NCI-H510A treated with DMSO at 0.1 percent for 48 hours (cell line): ENCODE measurements around the gene ILKAP.

ENCODE experiments used
- DNase-seq: peaks from one replicate; lab custom pipeline; 2025; lab: John Stamatoyannopoulos, UW

Gene ILKAP

DNA sequence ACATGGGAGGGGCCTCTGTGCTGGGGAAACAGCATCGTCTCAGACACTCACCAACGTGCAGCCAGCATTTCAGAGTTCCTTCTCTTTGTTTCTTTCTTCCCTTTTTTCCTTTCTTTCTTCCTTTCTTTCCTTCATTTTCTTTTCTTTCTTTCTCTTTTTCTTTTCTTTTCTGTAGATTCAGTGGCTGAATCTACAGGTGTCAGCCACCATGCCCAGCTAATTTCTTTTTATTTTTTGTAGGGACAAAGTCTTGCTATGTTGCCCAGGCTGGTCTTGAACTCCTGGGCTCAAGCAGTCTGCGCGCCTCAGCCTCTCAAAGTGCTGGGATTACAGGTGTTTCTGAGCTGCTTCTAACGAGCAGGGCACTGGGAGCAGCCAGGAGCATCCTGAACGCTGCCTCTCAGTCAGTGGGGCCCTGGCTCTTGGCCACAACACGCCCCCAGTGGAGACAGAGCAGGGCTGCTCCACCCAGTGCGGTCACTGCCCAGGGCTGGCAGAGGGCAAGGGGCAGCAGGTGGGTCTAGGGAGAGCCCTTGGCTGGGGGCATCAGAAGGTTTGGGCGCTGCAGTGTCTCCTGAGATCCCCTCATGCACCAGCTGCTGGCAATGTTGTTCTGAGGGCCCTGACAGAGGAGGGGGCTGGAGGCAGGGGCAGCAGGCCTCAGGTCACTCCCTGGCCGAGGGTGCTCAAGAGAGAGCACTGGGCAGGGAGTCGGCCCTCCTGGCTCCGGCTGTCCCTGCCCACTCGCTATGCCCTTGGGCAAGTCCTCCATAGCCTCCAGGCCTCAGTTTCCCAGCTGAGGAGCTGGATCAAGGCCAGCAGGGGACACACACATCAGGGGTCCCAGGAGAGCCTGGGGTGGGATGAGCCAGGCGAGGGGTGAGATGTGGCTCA, 69.7 kb downstream of the ILKAP start:
- DNase-seq, result no peak

DNA sequence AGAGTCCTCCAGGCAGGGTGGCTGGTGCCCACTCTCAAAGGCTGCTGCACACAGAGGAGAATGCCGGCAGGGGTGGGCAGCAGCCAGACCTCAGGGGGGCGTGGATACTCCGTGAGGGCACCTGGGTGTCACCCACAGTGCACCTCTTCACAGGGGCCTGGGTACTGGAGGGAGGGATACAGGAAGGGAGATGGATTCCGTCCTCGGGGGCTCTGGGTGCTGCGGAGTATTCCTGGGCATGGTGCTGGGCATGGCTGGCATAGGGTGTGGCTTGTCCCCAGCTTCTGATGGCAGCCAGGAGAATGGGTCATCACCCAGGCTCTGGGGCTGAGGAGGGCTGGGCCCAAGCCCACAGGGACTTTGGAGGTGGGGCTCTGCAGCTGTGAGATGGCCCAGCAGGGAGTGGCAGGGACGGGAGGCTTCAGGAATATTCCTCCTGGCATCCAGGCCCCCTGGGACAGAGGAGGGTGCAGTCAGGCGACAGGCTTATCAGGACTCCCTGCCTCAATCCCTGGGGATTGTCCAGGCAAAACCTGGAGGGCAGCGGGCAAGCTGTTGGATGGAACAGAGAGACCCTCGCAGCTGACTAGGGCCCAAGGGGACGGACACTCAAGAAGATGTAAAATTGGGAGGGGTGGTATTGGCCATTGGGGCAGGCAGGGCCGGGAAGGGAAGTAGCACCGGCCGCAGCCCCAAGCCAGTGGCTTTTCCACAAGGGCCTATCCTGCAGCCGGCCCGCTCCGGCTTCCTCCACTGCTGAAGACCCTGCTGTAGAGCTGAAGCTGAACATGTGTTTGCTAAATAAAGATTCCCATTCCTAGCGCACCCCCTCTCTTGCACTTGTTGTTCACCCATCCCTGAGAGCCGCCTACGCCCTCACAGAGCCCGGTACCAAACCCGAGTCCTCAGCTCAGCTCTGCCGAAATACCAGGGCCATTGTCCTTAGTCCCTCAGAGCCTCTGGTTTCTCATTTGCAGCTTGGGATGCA, 70.7 kb downstream of the ILKAP start:
- DNase-seq, result no peak

DNA sequence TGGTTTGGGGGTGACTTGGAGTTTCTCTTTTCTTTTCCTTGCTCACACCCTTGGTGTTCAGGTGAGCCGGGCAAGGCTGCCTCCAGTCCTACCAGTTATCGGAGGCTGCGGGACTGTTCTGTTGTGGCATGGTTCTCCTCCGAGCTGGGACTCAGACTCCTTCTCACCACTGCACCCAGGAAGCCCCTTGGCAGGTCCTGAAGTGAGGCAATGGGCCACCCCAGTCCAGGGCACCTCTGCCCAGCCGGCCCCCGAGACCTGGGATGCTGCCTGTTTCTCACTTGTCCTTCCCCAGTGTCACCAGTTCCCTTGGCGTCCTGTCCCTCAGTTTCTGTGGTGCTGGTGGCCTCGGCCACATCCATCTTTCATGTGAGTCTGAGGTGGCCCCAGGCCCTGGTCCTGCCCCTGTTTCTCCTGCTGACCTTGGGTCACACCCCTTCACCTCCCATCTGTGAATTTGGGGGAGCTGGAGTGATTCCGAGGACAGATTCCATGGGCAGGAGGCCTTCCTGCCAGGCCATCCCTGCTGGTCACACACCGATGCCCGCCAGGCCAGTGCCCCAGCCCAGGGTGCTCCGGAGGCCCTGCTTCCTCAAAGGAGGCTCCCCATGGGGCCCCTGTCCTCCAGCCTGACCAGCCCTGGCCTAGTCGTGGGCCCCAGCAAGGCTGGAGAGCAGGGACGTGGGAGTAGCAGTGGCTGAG, 71.6 kb downstream of the ILKAP start:
- no peak for DNase-seq

- DNase-seq, result no peak
Measured at GRCh38 chr2:238130696-238131628, 72.5 kb downstream of the ILKAP start.

DNA sequence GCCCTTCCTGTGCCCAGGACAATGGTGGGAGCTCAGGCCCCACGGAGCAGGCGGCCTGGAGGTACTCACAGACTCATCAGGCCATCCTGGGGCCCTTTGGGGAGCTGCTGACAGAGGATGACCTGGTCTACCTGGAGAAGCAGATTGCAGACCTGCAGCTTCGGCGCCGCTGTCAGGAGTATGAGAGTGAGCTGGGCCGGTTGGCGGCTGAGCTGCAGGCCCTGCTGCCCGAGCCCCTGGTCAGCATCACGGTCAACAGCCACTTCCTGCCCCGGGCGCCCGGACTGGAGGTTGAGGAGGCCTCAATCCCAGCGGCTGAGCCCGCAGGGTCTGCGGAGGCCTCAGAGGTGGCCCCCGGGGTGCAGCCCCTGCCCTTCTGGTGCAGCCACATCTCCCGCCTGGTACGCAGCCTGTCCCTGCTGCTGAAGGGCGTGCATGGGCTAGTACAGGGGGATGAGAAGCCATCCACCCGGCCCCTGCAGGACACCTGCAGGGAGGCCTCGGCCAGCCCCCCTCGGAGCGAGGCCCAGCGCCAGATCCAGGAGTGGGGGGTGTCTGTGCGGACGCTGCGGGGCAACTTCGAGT, 73.3 kb downstream of the ILKAP start:
- DNase-seq, result no peak

DNA sequence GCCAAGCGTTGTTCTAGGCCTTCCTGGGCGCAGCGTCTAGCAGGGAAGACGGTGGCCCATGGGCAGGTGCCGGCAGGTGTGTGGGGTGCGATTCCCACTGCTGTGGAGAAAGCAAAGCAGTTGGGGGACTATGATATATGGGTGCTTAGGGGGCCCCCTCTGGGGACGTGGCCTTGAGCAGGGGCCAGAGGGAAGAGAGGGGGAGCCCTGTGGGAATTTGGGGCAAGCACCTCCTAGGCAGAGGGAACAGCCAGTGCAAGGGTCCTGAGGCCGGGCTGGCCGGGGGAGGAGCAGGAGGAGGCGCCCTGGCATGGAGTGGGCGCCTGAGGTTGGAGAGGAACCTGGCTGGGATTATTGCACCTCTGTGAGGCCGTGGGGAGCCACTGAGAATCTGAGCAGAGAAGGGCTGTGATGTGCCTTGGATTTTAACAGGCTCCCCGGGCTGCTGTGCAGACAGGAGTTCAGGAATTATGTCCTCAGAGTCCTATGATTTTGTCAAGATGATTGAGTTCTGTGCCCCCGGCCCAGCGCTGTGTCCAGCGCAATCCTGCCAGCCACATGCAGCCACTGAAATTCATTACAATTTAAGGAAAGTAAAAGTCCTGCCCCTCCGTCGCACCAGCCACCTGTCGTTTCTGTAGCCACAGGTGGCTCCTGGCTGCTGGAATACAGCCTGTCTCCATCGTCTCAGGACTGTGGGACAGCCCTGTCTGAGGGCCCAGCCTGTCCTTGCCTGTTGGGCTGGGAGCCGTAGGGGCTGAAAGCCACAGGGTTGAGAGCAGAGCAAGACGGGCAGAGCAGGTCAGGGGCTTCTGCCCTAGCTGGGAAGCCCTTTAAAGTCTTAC, 74.1 kb downstream of the ILKAP start:
- DNase-seq, result no peak

GRCh38 chr2:238128534-238129001, 74.9 kb downstream of the ILKAP start:
- DNase-seq, result no peak

- DNase-seq, result no peak
Measured at GRCh38 chr2:238128061-238128440, 75.4 kb downstream of the ILKAP start.

GRCh38 chr2:238127165-238128060, 76.1 kb downstream of the ILKAP start:
- no peak for DNase-seq

- no peak for DNase-seq
Measured at GRCh38 chr2:238126775-238127164, 76.7 kb downstream of the ILKAP start.

DNA sequence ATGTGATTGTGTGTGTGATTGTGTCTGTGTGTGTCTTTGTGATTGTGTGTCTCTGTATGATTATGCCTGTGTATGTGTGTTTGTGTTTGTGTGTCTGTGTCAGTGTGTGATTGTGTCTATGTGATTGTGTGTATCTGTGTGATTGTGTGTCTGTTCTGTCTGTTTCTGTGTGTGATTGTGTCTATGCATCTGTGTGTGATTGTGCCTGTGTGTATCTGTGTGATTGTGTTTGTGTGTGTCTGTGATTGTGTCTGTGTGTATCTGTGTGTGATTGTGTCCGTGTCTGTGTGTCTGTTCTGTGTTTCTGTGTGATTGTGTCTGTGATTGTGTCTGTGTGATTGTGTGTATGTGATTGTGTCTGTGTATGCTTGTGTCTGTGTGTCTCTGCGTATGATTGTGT, 77.2 kb downstream of the ILKAP start:
- DNase-seq, result no peak

DNA sequence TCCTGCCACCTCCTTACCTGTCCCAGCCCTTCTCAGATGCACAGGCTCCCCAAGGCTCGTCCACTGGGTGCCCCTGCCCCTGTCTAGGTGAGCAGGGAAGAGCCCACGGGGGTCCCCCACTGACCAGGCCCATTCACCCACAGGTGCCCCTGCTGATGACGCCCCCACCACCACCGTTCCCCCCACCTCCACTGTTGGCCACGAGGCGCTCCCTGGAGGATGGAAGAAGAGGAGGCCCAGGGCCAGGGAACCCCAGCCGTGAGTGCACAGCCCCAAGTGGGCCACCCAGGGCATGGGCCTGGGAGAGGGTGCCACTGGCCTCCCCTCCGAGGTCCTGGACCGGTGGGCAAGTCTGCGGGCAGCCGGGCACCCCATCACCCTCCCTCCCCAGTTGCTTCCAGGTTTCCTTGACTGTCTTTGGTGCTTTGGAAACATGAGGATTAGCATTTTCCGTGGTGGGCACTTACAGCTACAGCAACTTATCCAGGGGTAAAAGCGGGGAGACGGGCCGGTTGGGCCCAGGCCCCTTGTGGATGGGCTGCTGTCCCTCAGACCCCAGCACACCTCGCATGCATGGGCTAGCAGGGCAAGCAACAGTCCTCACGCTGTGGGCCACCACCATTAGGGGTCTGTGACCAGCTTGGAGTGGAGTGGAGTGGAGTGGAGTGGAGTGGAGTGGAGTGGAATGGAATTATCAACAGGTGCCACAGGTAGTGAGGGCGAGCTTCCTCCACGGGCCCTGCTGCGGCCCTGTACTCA, 78.2 kb downstream of the ILKAP start:
- DNase-seq, result no peak

DNA sequence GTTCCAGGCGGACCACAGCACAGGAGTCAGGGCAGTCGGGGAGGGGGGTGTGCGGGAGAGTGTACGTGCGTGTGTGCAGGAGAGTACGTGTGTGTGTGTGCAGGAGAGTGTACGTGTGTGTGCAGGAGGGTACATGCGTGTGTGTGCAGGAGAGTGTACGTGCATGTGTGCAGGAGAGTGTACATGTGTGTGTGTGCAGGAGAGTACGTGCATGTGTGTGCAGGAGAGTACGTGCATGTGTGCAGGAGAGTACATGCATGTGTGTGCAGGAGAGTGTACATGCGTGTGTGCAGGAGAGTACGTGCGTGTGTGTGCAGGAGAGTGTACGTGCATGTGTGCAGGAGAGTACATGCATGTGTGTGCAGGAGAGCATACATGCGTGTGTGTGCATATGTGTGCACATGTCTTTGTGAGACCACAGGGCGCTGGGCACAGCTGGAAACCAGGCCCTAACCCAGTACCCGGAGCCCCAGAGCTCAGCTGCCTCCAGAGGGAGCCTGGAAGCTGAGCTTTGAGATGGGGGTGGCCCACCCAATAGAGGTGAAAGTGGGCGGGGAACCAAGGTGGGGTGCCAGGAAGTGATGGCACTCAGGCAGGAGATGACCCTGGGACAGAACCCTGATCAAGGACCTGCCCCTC, 78.9 kb downstream of the ILKAP start:
- DNase-seq, result no peak

- DNase-seq, result no peak
Measured at GRCh38 chr2:238123991-238124470, 79.5 kb downstream of the ILKAP start.

- no peak for DNase-seq
Measured at GRCh38 chr2:238123218-238123971, 80.1 kb downstream of the ILKAP start.
